GM12874 (cell line): ENCODE measurements around the gene TEDDM1.
A peak's percentile ranks its signal among the peaks of the same experiment; 100 is the strongest.

Experiments used
- TF ChIP-seq, protein P1 (sequence below): IDR thresholded peaks from 2 replicates; pipeline ENCODE4 v1.5.1; 2011; ENCODE audit warnings: low read depth, mild to moderate bottlenecking, control low read depth, low read length, moderate library complexity; ENCODE audit not compliant: insufficient read depth

Gene TEDDM1

GRCh38 chr1:182405578-182405977, 5.1 kb upstream of the TEDDM1 start:
- TF ChIP-seq, protein P1, sequence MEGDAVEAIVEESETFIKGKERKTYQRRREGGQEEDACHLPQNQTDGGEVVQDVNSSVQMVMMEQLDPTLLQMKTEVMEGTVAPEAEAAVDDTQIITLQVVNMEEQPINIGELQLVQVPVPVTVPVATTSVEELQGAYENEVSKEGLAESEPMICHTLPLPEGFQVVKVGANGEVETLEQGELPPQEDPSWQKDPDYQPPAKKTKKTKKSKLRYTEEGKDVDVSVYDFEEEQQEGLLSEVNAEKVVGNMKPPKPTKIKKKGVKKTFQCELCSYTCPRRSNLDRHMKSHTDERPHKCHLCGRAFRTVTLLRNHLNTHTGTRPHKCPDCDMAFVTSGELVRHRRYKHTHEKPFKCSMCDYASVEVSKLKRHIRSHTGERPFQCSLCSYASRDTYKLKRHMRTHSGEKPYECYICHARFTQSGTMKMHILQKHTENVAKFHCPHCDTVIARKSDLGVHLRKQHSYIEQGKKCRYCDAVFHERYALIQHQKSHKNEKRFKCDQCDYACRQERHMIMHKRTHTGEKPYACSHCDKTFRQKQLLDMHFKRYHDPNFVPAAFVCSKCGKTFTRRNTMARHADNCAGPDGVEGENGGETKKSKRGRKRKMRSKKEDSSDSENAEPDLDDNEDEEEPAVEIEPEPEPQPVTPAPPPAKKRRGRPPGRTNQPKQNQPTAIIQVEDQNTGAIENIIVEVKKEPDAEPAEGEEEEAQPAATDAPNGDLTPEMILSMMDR: no peak

DNA sequence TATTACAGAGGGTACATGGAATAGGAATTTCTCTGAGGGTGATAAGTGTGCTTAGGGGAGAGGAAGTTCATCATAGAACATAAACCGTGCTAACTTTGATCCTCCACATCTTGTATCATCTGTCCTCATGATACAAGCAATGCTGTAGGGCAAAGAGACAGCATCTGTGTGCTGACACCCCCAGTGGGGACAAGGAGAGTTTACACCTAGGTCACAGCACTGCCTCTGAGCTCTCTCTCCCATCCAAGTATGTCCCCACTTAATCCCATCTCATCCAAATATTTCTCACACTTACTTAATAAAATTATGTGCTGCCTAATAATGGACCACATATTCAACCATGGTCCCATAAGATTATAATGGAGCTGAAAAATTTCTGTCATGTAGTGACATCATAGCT, 4.3 kb upstream of the TEDDM1 start:
- TF ChIP-seq, protein P1: peak; percentile 25; the same call in 1 of the 2 replicates

DNA sequence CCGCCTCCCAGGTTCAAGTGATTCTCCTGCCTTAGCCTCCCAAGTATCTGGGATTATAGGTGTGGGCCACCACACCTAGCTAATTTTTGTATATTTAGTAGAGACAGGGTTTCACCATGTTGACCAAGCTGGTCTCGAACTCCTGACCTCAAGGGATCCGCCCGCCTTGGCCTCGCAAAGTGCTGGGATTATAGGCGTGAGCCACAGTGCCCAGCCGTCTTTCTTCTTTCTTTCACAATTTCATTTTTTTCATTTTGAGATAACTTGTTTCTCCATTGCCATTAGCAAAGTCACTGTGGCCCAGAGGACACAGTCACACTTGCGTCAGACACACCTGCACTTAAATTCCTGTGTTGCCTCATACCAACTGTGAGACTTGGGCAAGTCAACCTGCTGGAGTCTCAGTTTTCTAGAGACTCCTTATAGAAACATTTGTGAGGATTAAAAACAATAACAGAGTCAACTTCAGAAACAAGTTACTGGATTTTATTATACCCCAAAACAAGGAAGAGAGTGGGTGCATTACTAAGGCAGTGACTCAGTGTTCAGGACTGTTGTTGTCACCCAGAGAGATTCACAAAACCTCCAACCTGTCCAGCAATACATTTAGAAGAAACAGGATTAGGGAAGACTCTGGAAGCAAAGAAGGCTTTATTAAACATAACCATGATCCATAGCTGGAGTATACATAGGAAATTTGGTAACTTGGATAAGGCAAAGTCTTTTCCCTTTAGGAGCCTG, 2.6 kb downstream of the TEDDM1 start:
- TF ChIP-seq, protein P1: no peak

GRCh38 chr1:182395906-182396305, 4.6 kb downstream of the TEDDM1 start:
- TF ChIP-seq, protein P1: no peak

- TF ChIP-seq, protein P1: no peak
These were observed 6.3 kb downstream of the TEDDM1 start for GRCh38 chr1:182394055-182394775.

- TF ChIP-seq, protein P1: no peak
These were observed 8.1 kb downstream of the TEDDM1 start for GRCh38 chr1:182392050-182393028.
